Erythroblast (primary cell): ENCODE data around the gene CLEC4G.

Experiments used
- GATA1 ChIP-seq: IDR thresholded peaks from 2 replicates; pipeline ENCODE4 v1.6.1; 2011; ENCODE audit warnings: low read depth, mild to moderate bottlenecking, control low read depth, low read length, moderate library complexity
- POLR2A ChIP-seq: IDR thresholded peaks from 2 replicates; pipeline ENCODE4 v1.6.1; 2011; ENCODE audit warnings: mild to moderate bottlenecking, low read length

GRCh38 chr19:7710616-7711015 is 21.3 kb downstream of the CLEC4G start:
- TF ChIP-seq POLR2A (no peak), GATA1 (no peak)
